ENCODE measurements around the gene B3GLCT. TPM values are rescaled to one million over a fixed set of nuclear protein-coding genes. Genes with fewer than 3 reads are reported as not detected.

The B3GLCT gene
- total RNA-seq, 2 donors from 2014 or later, result 5.6 to 7.3 TPM

DNA sequence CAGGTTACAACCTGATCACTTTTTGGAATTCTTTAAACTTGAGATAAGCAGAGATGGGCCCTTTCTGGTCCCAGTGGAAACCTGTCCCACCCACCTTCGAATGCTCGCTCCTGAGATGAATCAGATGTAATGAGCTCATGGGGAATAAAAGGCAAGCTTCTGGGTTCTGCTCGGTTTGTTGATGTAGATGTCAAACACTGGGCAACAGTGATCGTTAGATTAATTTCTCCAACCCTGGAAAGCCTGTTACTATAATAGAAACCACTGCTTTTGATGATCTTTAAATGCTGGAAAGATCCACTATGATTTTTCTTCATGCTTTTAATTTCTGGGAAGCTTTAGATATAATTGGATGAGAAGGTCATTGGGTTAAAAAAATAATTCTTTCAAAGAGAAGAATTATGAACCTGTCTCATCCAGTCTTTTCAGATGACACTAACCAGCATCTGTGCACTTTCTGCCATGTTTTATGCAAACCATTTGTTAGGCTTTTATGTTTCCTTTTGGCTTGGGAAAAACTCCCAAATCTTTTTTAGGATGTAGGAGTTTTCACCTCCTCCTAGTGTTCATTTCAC is 49.3 kb downstream of the B3GLCT start:
- intact Hi-C loops (cut with DNase I), result no loop called here
- no peak for DNase-seq (ENCODE audit: low spot score)

DNA sequence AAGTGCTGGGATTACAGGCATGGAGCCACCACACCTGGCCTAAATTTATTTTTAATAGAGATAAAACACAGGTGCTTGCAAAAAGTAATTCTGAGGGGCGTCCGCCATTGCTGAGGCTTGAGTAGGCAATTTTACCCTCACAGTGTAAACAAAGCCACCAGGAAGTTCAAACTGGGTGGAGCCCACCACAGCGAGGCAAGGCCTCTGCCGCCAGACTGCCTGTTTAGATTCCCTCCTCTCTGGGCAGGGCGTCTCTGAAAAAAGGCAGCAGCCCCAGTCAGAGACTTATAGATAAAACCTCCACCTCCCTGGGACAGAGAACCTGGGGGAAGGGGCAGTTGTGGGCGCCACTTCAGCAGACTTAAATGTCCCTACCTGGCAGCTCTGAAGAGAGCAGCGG is 50.7 kb downstream of the B3GLCT start:
- DNase-seq (ENCODE audit: low spot score), result no peak
- intact Hi-C loops (cut with DNase I), result no loop called here

DNA sequence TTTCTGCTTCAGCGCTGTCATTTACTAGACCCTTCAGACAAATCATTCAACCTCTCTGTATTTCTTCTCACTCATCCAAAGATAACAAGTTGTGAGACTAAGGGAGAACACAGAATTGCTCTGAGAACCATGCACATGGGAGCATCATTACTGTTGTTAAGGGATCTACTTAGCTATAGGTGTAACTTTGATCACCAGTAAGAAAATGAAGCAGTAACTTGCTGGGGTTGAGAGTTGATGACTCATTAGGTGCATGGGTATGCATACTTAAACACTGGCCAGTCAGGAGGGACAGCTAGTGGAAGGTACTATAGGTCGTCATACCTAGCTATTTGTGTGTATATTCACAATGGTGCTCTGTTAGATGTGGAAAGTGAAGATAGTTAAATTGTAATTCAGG is 61.5 kb downstream of the B3GLCT start:
- intact Hi-C loops (cut with DNase I), result no loop called here
- DNase-seq (ENCODE audit: low spot score), result no peak

DNA sequence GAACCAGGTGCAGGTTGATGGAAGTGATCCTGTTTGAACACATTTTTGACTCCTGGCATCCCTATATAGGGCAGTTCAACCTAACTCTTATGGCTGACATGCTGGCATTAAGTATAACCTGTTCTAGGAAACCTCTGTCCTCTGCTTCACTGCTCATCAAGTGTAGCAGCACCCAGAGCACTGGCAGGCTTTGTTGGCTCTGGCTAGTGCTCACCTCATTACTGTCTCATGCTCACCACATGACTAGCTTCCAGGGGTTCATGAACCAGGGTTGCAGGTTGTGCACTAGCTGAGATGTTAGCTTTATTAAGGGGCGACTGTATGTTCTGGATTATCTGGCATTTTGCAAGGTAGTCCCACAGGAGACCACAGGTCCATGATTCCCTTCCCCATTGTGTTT is 63.6 kb downstream of the B3GLCT start:
- DNase-seq (ENCODE audit: low spot score), result no peak

DNA sequence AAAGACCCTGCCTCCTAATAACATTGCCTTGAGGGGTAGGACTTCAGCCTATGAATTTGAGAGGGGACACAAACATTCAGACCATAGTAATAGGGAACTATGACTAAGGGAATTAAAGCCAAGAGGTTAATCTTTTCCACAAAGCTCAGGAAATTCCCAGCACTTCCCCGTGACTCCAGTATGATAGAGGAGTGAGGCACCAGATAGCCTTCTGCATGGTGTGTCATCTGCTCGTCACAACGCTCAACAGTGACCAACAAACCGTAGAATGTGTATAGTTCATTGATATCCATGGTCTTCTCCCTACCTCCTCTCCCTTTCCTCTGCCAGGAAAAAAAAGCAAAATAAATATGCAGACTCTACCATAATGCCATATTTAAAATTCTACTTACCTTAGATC is 64.4 kb downstream of the B3GLCT start:
- no peak for DNase-seq (ENCODE audit: low spot score)

More for the DNA sequence above, 63.6 kb downstream of the B3GLCT start:
- intact Hi-C loops (cut with DNase I), result no loop called here

DNA sequence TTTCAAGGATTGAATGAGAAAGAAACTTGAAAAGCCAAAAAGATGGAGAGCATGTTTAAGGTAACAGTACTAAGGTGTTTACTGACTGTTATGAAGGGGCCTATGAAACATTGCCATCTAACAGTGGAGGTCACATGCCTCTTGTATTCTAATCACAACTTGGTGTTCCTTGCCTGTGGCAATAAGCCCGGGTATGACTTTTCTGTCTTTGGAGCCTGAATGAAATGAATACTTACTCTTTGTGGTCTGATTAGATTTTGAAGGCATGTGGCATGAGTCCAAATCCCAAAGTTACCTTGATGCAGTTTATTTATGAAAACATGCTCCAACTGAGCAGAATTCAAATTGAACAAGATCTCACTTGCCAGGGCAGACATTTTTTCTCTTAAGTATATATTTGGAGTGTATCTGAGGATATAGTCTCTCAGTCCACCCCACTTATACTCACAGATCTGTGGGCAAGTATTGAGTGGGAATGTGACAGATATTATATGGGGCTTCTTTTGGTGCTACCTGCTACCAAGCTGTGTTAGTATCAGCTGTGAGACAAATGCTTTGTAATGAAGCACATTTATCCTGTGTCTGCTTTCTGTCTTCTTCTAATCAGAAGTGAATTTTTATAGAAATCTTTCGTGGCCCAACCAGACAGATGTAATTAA is 67.5 kb downstream of the B3GLCT start:
- no peak for DNase-seq (ENCODE audit: low spot score)
- intact Hi-C loops (cut with DNase I), result no loop called here

More for the DNA sequence above, 64.4 kb downstream of the B3GLCT start:
- intact Hi-C loops (cut with DNase I), result no loop called here

DNA sequence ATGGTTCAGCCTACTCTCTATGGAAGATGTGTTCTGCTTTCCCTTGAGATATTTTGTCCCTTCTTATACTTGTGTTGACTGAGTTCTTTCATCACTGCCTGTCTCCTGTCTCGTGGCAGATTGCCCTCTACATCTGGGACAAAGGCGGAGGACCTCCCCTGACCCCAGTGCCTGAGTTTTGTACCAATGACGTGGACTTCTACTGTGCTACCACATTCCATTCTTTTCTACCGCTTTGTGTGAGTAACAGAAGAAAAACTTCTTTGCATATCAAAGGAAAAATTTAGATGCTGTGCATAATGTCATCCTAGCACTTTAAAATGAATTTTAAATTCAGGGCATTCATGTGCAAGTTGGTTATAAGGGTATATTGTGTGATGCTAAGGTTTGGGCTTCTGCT is 74.6 kb downstream of the B3GLCT start:
- no peak for DNase-seq (ENCODE audit: low spot score)
- intact Hi-C loops (cut with DNase I), result no loop called here

DNA sequence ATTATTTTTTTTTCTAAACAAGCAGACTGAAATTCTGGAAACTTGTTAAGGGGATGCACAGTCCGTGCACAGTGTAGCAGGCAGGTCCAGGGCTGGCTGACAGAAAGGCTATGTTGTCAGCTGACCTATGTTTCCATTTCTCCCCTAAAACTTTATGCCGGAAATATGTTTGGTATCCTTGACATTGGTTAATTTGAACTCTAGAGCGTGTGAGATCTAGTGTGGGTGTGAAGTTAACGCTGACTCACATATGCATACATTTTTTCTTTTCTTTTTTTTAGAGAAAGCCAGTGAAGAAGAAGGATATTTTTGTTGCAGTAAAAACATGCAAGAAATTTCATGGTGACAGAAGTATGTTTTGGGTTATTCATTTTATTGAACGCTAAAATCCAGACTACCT is 76.6 kb downstream of the B3GLCT start:
- no peak for DNase-seq (ENCODE audit: low spot score)
- intact Hi-C loops (cut with DNase I), result no loop called here

DNA sequence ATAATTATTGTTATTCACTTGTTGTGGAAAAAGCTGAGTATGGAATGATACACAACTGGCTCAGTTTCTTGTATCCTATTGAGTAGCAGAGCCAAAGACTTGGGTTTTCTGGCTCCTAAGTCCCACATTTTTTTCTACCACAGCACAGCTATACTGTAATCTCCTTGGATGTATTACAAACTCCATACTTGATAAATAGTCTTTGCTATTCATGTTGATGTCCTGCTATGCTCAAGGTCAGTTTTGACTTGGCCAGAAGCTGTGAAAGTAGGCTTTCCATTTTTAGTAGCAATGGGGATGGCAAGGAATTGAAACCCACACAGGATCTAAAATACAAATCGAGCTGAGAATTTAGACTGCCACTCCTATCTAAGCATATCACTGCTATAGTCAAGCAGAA is 79.1 kb downstream of the B3GLCT start:
- DNase-seq (ENCODE audit: low spot score), result no peak
- intact Hi-C loops (cut with DNase I), result no loop called here

DNA sequence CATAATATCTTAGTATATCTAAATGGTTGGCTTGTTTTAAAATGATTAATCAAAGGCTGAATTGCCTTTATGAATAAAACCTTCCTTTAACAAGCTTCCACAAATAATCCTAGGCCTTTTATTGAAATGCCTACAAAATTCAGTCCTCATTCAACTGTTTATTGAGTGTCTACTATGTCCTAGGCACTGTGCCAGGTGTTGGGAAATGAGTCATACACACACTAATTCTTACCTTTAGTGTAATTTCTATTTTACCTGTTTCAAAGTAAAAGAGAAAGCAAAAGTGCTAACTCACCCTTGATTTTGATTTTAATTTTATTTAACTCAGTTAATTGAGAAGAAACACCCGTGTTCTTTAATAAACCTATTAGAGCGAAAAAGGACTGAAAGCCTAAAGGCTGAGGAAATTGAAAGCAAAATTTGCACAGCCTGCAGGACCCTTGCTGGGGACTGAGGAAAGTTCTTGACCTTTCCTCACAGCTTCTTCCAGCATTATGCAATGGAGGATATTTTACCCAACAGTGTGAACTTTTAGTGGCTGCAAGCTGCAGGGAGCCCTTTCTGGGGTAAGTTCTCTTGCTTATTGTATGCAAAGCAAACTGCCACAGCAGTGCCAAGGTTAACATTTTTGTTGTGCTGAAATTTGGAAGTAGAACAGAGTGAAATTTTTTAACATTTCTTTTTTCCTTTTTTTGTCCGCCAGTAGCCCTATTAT is 83.1 kb downstream of the B3GLCT start:
- intact Hi-C loops (cut with DNase I), result no loop called here
- no peak for DNase-seq (ENCODE audit: low spot score)

DNA sequence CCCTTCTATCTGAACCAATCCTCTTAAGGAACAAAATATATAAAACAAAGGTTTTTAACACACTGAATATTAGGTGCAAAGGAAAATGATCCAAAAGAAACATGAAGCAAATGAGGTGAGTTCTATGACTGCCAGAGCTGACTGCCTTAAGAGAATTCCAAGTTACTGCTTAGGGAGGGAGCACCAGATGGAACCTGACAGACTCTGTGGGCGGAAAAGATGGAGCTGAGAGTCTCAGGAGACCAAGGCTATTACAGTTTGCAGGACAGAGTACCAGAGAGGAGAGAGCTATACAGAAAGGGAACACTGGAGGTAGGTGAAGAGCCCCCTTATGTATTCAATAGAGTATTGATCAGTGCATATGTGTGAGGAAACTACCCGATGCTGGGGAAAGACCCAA is 87.2 kb downstream of the B3GLCT start:
- intact Hi-C loops (cut with DNase I), result no loop called here
- DNase-seq (ENCODE audit: low spot score), result no peak

DNA sequence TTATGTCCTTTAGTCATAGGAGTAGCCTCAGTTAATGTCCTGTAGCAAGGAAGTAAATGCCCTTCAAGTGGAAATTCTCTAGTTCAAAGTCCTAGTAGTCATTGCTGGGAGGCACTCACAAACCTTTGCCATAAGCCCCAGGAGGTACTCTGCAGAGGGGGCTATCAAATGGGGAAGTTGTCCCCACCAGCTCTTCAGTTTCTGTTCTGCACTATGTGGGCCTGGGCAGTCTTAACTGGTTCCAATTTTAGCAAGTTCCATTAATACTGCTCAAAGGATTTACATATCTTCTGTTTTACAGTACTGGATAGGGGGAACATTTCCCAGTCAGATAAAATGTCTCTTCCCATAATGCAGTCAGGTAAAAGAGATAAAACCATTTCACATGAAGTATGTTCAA is 101.3 kb downstream of the B3GLCT start:
- no peak for DNase-seq (ENCODE audit: low spot score)
- intact Hi-C loops (cut with DNase I), result loop anchor here in 1 of 2 donors (5.0 kb wide), 1 partner anchor 491 kb away; no protein-coding TSS in a partner anchor

DNA sequence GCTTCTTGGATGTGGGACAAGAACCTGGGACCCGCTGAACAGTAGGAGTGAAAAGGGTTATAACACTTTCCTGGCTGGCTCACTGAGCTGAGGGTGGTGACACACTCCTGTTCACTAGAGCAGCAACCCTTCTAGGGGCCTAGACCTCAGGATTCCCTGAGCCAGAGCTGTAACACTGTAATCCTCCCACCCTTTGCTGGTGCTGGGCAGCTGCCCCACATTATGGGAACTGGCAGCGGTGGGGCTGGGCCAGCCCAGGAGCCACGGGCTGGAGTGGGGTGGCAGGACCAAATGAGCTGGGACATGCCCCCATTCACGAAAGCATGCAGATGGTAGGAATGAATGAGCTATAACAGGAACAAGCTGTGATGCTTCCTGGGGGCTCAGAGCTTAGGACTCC is 110.6 kb downstream of the B3GLCT start:
- no peak for DNase-seq (ENCODE audit: low spot score)
- intact Hi-C loops (cut with DNase I), result no loop called here

DNA sequence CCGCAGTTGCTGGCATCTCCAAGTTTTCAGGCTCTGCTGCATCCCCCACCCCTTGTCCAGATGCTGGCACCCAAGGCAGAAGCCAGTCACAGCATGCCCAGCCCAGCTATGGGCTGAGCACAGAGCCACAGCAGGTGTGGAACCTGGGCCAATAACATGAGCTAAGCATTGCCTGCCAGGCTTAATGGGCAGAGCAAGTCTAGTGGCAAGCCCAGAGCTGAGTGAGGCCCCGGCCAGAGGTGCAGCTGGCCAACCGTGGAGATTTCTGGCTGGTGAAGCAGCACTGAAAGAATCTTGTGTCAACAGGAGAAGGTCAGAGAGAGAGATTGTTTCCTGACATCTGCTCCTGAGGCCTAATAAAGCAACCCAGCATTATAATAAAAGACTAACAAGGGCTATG is 111.0 kb downstream of the B3GLCT start:
- no peak for DNase-seq (ENCODE audit: low spot score)
- intact Hi-C loops (cut with DNase I), result no loop called here

DNA sequence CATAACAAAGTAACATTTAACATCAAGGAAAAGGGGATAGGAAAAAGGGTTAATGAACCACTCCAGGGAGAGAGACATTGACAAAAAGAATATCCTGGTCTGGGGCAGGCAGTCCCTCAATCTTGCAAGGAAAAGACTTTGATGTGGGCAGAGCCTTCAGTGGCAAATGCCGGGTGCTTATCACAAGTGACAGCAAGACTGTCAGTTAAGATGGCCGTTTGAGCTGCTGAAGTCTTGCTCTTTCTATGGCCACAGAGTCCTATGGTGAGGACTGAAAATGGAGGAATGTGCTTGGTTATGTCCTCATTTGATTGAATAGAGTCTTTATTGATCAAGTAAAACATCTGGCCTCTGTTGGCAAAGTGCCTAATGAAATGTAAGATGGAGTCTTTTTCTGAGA is 112.1 kb downstream of the B3GLCT start:
- DNase-seq (ENCODE audit: low spot score), result no peak

DNA sequence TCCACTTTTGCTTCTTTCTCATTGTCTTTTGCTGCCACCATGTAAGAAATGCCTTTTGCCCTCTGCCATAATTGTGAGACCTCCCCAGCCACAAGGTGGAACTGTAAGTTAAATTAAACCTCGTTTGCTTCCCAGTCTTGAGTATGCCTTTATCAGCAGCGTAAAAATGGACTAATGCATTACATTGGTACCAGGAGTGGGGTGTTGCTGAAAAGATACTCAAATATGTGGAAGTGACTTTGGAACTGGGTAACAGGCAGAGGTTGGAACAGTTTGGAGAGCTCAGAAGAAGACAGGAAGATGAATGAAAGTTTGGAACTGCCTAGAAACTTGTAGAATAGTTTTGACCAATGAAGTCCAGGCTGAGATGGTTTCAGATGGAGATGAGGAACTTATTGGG is 115.2 kb downstream of the B3GLCT start:
- DNase-seq (ENCODE audit: low spot score), result no peak
- intact Hi-C loops (cut with DNase I), result no loop called here

More for the DNA sequence above, 112.1 kb downstream of the B3GLCT start:
- intact Hi-C loops (cut with DNase I), result no loop called here

DNA sequence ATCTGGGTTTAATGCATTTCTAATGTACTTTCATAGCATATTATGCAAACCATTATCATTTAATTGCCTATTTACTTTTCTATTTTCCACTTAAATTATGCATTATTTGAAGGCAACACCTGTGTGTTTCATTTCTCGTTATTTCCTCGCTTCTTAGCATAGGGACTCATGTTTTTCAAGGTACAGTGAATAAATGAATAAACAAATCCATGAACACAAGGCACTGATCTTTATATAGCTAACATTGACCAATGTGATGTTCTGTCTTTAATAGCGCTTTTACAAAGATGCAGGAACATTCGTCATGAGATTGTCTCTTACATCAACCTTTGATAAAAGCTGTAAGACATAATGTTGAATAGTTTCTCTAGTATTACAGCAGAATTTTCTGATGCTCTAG is 121.2 kb downstream of the B3GLCT start:
- intact Hi-C loops (cut with DNase I), result no loop called here
- no peak for DNase-seq (ENCODE audit: low spot score)

DNA sequence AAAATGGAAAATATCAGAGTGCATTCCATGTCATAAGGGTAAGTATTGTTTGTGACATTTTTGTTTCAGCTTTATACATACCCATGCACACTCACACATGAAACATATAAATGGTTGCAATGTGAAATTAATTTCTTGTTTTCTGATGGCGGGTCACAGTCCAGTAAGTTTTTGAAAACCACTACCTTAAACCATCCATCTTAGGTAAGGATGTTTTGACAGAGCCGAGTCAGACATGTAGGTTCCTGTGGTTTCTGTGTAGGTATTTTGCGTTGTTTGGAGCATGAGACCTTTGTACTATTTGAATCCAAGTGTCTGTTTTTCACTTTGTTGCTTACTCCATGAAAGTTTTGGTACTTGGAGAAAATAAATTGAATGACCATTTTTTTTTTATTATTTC is 121.7 kb downstream of the B3GLCT start:
- DNase-seq (ENCODE audit: low spot score), result no peak
- intact Hi-C loops (cut with DNase I), result no loop called here

DNA sequence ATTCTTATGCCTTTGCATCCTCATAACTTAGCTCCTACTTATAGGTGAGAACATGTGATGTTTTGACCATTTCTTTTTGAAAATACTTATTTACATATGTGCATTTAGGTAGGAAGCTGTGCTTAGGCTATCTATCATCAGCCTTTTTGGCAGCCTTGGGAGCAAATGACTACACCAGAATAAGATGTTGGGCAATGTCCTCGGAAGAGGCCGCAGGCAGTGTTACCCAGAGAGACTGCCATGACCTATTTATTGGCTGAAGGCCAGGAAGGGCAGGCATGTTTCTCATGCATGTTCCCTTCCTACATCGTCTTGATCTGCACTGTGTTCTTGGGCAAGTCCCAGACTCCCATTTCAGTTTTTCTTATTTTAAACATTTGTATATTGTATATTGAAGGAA is 122.3 kb downstream of the B3GLCT start:
- no peak for DNase-seq (ENCODE audit: low spot score)
- intact Hi-C loops (cut with DNase I), result no loop called here

DNA sequence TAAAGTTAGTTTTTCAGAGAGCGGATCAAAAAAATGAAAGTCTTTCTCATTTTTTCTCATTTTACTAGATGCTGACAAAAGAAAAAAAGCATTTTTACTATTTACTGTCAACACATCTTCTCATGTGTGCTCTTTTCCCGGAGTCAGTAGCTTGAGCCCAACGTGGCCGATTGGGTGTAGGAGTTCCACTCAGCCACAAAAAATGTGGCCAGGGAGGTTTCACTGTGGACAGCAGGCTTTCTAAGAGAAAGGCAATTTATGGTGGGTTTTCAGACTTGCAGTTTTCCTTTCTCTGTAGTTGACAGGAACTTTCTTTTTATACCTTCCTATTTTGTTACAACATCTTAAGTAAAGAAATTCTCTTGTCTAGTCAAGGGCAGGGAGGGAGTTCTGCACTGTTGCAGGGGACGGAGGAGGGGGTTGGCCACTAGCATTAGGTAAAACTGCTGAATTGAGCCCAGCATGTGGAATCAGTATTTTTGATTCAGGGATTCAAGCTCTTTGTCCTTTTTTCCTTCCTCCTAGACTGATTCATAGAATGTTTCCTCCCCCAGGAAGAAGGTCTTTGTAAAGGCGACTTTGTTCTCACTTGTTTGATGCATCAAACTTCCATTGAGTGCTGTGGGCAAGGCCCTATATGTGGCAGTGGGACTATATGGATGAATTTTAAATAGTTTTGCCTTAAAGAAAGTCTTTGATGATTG is 123.1 kb downstream of the B3GLCT start:
- DNase-seq (ENCODE audit: low spot score), result no peak
- intact Hi-C loops (cut with DNase I), result no loop called here

All from posterior vena cava (tissue), 2 donors.